PFSK-1 (cell line): ENCODE measurements around the gene DNAJB12.

ENCODE experiments used
- FOXP2 ChIP-seq: optimal IDR thresholded peaks from 2 replicates; pipeline ENCODE3; 2011; ENCODE audit warnings: borderline replicate concordance, control low read depth, inconsistent platforms; ENCODE audit not compliant: insufficient read depth; ENCODE audit errors: extremely low read length, extremely low read depth
- POLR2AphosphoS5 ChIP-seq: IDR thresholded peaks from 2 replicates; pipeline ENCODE4 v1.6.1; 2012; ENCODE audit warnings: low read depth, mild to moderate bottlenecking, control low read depth, low read length, moderate library complexity
- SIN3A ChIP-seq: IDR thresholded peaks from 2 replicates; pipeline ENCODE4 v1.6.1; 2012; ENCODE audit warnings: mild to moderate bottlenecking, low read length, moderate library complexity, borderline replicate concordance; ENCODE audit not compliant: insufficient read depth
- TAF1 ChIP-seq: IDR thresholded peaks from 2 replicates; pipeline ENCODE4 v1.6.1; 2012; ENCODE audit warnings: low read length, control low read depth, borderline replicate concordance; ENCODE audit not compliant: insufficient read depth
- TF ChIP-seq, protein P1 (sequence below), 2 experiments: IDR thresholded peaks; 2 replicates each; pipeline versions ENCODE4 v1.6.1 to v1.8.0; 2011 to 2012; ENCODE audit warnings: low read depth in 2 of 2, low read length in 2 of 2, control low read depth in 1 of 2, inconsistent platforms in 1 of 2, mild to moderate bottlenecking in 1 of 2, moderate library complexity in 1 of 2; ENCODE audit not compliant: insufficient read depth in 1 of 2

The DNAJB12 gene

GRCh38 chr10:72386916-72387586, 32.3 kb upstream of the DNAJB12 start:
- TF ChIP-seq, protein P1, sequence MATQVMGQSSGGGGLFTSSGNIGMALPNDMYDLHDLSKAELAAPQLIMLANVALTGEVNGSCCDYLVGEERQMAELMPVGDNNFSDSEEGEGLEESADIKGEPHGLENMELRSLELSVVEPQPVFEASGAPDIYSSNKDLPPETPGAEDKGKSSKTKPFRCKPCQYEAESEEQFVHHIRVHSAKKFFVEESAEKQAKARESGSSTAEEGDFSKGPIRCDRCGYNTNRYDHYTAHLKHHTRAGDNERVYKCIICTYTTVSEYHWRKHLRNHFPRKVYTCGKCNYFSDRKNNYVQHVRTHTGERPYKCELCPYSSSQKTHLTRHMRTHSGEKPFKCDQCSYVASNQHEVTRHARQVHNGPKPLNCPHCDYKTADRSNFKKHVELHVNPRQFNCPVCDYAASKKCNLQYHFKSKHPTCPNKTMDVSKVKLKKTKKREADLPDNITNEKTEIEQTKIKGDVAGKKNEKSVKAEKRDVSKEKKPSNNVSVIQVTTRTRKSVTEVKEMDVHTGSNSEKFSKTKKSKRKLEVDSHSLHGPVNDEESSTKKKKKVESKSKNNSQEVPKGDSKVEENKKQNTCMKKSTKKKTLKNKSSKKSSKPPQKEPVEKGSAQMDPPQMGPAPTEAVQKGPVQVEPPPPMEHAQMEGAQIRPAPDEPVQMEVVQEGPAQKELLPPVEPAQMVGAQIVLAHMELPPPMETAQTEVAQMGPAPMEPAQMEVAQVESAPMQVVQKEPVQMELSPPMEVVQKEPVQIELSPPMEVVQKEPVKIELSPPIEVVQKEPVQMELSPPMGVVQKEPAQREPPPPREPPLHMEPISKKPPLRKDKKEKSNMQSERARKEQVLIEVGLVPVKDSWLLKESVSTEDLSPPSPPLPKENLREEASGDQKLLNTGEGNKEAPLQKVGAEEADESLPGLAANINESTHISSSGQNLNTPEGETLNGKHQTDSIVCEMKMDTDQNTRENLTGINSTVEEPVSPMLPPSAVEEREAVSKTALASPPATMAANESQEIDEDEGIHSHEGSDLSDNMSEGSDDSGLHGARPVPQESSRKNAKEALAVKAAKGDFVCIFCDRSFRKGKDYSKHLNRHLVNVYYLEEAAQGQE (IDR thresholded peaks at IDR 0.05; ENCODE audit: insufficient read depth in 1 of 2, low read depth in 2 of 2, low read length in 2 of 2), result no peak
- TF ChIP-seq TAF1, result no peak
- TF ChIP-seq FOXP2, result no peak
- TF ChIP-seq POLR2AphosphoS5, result no peak

GRCh38 chr10:72385724-72386123, 31.0 kb upstream of the DNAJB12 start:
- no peak for TF ChIP-seq TAF1
- no peak for TF ChIP-seq POLR2AphosphoS5
- TF ChIP-seq SIN3A, result no peak
- no peak for TF ChIP-seq FOXP2
- TF ChIP-seq, protein P1 (IDR thresholded peaks at IDR 0.05; ENCODE audit: insufficient read depth in 1 of 2, low read depth in 2 of 2, low read length in 2 of 2), result no peak

- TF ChIP-seq FOXP2 (no peak), TAF1 (no peak), POLR2AphosphoS5 (no peak), SIN3A (no peak)
- TF ChIP-seq, protein P1 (IDR thresholded peaks at IDR 0.05; ENCODE audit: insufficient read depth in 1 of 2, low read depth in 2 of 2, low read length in 2 of 2), result no peak
These were observed 25.1 kb upstream of the DNAJB12 start for GRCh38 chr10:72379776-72380175.

- no peak for TF ChIP-seq TAF1
These were observed 24.3 kb upstream of the DNAJB12 start for GRCh38 chr10:72379062-72379461.

DNA sequence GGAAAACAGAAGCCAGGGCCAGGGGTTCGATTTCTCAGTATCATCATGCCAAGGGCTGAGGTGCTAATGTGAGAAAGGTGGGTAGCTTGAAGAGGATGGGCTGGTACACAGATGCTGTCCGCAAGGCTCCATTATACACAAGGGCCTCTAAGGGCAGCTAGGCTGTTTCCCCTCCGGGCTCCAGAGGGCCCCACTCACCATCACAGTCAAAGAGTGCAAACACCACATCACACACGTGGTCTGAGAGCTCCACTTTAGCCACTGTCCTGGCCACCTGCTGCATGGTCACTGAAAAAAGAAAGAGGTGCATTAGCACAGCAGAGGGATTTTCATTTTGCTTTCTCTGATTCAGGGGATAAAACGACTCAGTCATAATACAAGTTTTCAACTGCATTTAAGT, 20.9 kb upstream of the DNAJB12 start:
- TF ChIP-seq FOXP2 (no peak), TAF1 (no peak), SIN3A (no peak), POLR2AphosphoS5 (no peak)
- TF ChIP-seq, protein P1 (IDR thresholded peaks at IDR 0.05; ENCODE audit: insufficient read depth in 1 of 2, low read depth in 2 of 2, low read length in 2 of 2), result no peak
